ENCODE data around the gene MGLL. TPM values are rescaled to one million over a fixed set of nuclear protein-coding genes. Genes with fewer than 3 reads are reported as not detected.

Gene MGLL
- total and polyA plus RNA-seq, 8 donors, result 10.5 to 118 (median 37.9) TPM

DNA sequence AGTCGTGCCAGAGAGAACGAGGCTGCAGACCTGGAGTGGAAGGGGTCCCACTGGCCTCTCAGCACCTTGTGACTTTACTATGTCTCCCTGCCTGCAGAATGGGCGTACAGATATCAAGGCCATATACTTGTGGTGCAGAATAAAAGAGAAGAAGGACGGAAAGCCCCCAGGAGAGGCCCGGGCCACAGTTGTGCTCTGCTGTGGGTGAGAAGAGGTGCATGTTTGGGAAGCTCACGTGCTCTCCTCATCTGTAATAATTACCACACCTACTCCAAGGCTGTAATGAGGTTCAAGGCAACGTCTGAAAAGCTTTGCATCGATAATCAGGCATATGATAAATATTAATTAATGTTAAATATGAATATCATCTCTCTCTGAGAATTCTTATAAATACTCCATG lies 58.0 kb downstream of the MGLL start:
- H3K4me1 ChIP-seq, result peaks cover 20 to 53% (median 30%) of the 10 kb centered on the region in 4 donors
- no peaks in the 10 kb centered on the region for H3K36me3 ChIP-seq
- H3K9me3 ChIP-seq, result peaks cover 0 to 8% (median 7%) of the 10 kb centered on the region in 4 donors
- 76 to 92% (median 89%) methylated on average over 8 of the region's 8 CpGs for WGBS, 5 donors
- intact Hi-C loops (cut with DNase I; ENCODE audit: low total_unique reads), result no loop called here
- H3K27me3 ChIP-seq, result no peaks in the 10 kb centered on the region
- no peak for TF ChIP-seq POLR2A (IDR thresholded peaks at IDR 0.05)
- TF ChIP-seq EP300 (IDR thresholded peaks at IDR 0.05), result no peak
- no peak for TF ChIP-seq POLR2AphosphoS5 (IDR thresholded peaks at IDR 0.05)
- TF ChIP-seq CTCF (IDR thresholded peaks at IDR 0.05), result no peak
- no peak overlapping the region for H3K27ac ChIP-seq
- no peak overlapping the region for H3K4me3 ChIP-seq
- no peak for DNase-seq

DNA sequence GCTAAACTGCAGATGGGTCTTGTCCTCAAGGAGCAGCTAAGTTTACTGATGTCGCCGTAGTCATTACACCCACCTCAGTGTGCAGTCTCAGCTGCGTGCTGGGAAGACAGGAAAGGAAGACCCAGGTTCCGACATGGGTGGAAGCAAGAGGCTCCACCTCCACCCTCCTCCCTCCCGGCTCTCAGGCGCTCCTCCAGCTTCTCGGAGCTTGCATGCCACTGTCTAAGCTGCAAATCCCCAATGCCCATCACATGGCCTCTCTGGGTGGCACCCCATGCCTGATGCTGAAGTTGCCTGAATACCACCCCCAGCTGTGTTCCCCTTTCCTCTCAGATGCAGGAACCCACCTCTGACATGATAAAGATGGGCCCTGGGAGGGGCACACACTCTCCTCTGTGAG lies 58.5 kb downstream of the MGLL start:
- 72 to 85% (median 74%) methylated on average over 7 of the region's 7 CpGs for WGBS, 5 donors
- TF ChIP-seq CTCF (IDR thresholded peaks at IDR 0.05), result no peak
- no peak for TF ChIP-seq POLR2AphosphoS5 (IDR thresholded peaks at IDR 0.05)
- TF ChIP-seq EP300 (IDR thresholded peaks at IDR 0.05), result no peak
- TF ChIP-seq POLR2A (IDR thresholded peaks at IDR 0.05), result no peak
- peak overlapping the region in 2 of 5 donors; percentile 2 to 69 for H3K27ac ChIP-seq
- no peaks in the 10 kb centered on the region for H3K36me3 ChIP-seq
- peaks cover 20 to 48% (median 29%) of the 10 kb centered on the region in 4 donors for H3K4me1 ChIP-seq
- H3K9me3 ChIP-seq, result peaks cover 0 to 8% (median 7%) of the 10 kb centered on the region in 4 donors
- no peaks in the 10 kb centered on the region for H3K27me3 ChIP-seq
- intact Hi-C loops (cut with DNase I; ENCODE audit: low total_unique reads), result no loop called here
- no peak for DNase-seq
- no peak overlapping the region for H3K4me3 ChIP-seq

- no peaks in the 10 kb centered on the region for H3K27me3 ChIP-seq
- DNase-seq, result no peak
- no peaks in the 10 kb centered on the region for H3K36me3 ChIP-seq
- H3K9me3 ChIP-seq, result peaks cover 0 to 6% (median 4%) of the 10 kb centered on the region in 4 donors
- intact Hi-C loops (cut with DNase I; ENCODE audit: low total_unique reads), result no loop called here
- 78 to 91% (median 85%) methylated on average over 5 to 8 of the region's 8 CpGs for WGBS, 5 donors
- TF ChIP-seq POLR2A (IDR thresholded peaks at IDR 0.05) (no peak), CTCF (IDR thresholded peaks at IDR 0.05) (no peak), EP300 (IDR thresholded peaks at IDR 0.05) (no peak), POLR2AphosphoS5 (IDR thresholded peaks at IDR 0.05) (no peak)
- no peak overlapping the region for H3K4me3 ChIP-seq
- H3K4me1 ChIP-seq, result peaks cover 20 to 43% (median 28%) of the 10 kb centered on the region in 4 donors
- H3K27ac ChIP-seq, result peak overlapping the region in 2 of 5 donors; percentile 2 to 69
Observed at GRCh38 chr3:127763337-127763736, 59.0 kb downstream of the MGLL start.

- H3K27me3 ChIP-seq, result no peaks in the 10 kb centered on the region
- intact Hi-C loops (cut with DNase I; ENCODE audit: low total_unique reads), result no loop called here
- peaks cover 0 to 2% (median 0%) of the 10 kb centered on the region in 4 donors for H3K9me3 ChIP-seq
- H3K4me1 ChIP-seq, result peaks cover 20 to 42% (median 28%) of the 10 kb centered on the region in 4 donors
- peak overlapping the region in 3 of 5 donors; percentile 56 to 76 (median 69) for H3K27ac ChIP-seq
- DNase-seq, result no peak
- WGBS, 5 donors, result 82 to 100% (median 93%) methylated on average over 1 of the region's 1 CpG
- TF ChIP-seq CTCF (IDR thresholded peaks at IDR 0.05) (no peak), POLR2AphosphoS5 (IDR thresholded peaks at IDR 0.05) (no peak), POLR2A (IDR thresholded peaks at IDR 0.05) (no peak), EP300 (IDR thresholded peaks at IDR 0.05) (no peak)
- no peaks in the 10 kb centered on the region for H3K36me3 ChIP-seq
- no peak overlapping the region for H3K4me3 ChIP-seq
Observed at GRCh38 chr3:127762787-127763105, 59.6 kb downstream of the MGLL start.
